Tongue (tissue), 2 donors: ENCODE results near the gene SLC44A3. TPM values are rescaled to one million over a fixed set of nuclear protein-coding genes. Genes with fewer than 3 reads are reported as not detected.

Experiments
- DNase-seq: peaks from one replicate; pipeline ENCODE4 v3.0.0-alpha.2; 2015
- total RNA-seq: library from RNA; depleted of rRNA; stranded (reverse); fragments of >200 nt; gene quantifications from one replicate; pipeline ENCODE4 v1.2.3, GENCODE V29; 2014

The SLC44A3 gene
- total RNA-seq, 1 donor from 2014 or later: 3.3 TPM

DNA sequence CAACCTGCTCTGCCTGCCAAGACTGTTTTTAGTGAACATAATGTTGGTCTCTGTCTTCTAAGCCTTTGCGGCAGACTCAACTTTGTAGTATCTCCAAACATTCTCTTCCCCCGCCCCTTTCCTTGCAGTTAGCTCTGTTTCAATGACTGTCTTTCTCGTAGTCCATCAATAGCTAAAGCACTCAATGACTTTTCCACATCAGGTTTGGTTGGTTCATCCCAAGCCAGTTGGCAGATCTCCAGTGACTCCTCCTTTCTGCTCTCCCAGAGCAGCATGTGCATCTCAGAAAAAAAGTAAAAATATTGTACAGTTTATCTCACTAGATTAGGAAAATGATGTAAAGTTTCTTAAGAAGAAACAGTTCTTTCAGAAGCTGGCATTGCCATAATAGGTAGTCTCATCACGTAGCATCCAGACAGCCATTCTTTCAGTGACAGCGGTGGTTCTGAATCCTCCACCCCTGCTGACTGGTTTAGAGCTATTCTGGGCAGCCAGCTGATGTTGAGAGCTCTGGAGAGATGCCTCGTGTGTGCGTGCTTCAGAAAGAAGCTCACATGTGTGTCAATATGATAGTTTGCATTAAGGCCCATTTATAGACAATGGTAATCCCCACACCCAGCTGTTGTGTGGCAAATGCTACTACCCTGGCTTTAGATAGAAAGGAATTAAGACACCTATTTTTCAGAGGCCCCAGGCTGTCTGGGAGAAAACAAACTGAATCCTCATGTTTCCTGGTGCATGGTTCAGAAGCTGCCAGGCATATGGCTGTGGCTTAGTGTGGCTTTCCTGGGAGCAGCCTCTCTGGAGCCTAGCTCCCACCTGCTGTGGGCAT lies 53.6 kb downstream of the SLC44A3 start:
- DNase-seq: peak; percentile 96

- DNase-seq: no peak
Observed at GRCh38 chr1:94874423-94874822, 54.3 kb downstream of the SLC44A3 start.

DNA sequence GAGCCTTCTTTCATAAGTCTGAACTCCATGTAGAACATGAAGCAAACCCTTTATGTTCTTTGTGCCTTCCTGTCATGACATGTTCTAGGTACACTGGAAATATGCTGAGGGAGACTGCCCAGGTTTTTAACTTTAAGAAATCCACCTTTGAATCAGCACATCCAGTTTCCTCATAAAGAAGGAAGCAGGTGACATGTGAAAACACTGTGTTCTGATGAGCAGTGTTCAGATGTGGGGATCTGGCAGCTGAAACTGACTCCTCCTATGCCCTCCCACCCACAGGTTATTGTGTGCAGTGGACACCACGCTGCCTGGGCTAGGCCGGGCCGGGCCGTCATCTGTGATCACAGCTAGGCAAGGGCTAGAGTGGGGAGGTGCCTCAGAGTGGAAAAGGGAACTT lies 55.6 kb downstream of the SLC44A3 start:
- DNase-seq: no peak

- no peak for DNase-seq
Observed at GRCh38 chr1:94876362-94876761, 56.2 kb downstream of the SLC44A3 start.

DNA sequence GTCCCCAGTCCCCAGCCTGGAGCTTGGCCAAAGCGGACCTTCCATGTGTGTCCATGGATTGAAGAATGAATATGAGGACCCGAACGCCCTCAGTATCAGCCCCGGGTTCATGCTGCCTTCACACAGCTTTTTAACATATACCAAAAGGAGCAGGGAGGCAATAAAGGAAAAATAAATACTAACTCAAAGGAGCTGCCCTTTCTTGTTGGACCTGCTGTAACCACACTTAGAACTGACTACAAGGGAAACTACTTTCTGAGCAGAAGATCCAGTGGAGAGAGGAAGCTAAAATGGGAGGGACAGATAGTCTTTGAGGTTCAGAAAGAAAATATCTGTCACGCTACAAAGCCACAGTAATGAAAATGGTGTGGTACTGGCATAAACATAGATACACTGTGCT lies 58.2 kb downstream of the SLC44A3 start:
- DNase-seq: no peak

DNA sequence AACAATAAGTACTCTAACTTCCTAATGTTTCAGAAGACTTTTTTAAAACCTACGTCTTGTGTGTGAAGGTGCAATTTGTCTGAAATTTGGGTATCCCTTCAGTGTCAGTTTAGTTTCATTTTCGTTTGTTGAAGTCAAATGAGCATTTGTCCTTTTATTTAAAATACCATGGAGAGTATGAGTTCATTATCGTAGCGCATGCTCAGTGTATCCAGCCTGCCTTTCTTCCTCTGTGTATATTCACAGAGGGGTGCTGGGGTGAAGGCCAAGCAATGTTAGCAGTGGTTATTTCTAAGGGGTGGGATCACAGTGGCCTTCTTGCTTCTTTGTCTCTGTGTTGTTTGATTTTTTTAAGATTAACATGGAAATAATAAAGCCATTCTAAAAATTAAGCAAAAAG lies 63.5 kb downstream of the SLC44A3 start:
- DNase-seq: peak; percentile 59

DNA sequence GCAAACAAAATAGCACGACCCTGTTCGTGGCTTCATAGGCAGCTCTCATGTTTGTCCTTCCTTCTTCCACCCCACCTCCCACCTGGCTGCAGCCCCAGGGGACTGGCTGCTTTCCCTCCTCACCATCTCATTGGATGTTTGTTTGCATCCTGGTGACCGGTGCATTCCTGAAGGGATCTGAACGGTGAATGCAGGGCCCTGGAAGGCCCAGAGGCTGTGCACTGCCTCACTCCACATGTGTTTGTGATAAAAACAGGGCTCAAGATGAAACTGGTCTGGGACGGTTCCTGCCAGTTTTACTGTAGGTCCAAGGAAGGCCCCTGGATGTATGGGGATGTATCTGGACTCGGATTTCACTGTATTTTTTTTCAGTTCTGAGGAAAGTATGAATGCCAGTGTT lies 63.9 kb downstream of the SLC44A3 start:
- DNase-seq: peak; percentile 83

- DNase-seq: peak; percentile 62
Observed at GRCh38 chr1:94884507-94884906, 64.3 kb downstream of the SLC44A3 start.

DNA sequence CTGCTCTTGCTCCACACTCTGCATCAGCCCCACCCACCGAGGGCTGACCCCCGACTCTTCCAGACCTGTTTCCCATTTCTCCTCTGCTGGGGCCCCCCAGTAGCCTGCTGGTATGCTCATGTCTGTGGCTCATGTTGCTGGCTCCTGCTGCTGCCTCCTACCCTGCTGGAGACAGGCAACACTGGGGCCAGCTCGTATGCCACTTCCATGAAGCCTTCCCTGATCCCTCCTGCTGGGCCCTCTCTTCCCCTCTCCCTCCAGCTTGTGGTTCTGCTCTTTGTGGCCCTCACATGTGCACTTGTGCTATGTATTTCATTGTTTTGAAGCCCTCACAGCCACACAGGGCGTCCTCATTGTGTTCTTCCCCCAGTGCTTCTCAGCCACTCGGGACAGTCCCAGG lies 66.2 kb downstream of the SLC44A3 start:
- no peak for DNase-seq

DNA sequence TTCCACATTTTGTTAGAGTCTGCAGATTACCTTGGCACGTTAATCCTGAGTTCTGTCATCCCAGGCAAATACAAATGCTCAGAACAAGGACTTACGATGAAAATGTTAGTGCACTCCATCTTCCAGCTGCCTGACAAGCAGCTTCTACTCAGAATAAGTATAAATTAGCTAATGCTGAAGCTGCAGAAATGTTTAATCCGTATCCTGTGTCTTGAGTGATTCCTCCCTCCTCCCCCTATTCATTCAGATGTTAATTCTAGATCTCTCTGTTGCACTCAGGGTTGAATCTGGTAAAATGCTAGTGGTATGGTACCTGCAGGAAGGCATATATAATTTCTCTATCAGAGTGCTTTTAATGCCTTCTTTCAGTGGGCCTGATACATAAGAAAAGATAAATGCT lies 66.9 kb downstream of the SLC44A3 start:
- no peak for DNase-seq

DNA sequence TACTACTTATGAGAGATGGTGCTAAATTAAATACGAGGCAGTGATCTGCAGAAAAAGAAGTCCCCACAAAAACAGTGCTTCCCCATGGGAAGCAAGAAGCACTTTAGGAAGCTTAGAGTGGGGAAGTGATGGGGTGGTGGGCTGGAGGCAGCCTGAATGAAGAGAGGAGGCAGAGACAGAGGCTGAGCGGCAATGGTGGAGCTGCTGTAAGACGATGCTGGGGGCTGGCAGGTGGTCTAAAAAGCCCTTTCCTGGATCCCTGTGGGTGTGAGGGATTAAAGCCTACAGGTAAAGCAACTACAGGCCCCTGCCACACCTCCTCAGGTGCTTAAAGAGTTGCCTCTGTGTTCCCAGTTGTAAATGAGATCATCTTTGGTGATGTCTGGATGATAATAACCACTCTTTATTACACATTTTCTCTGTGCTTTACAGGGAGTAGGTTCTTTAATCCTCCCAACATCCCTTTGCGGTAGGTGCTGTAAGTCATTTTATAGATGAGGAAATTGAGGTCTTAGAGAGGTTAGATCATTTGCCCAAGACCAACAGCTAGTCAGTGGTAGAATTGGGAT lies 67.5 kb downstream of the SLC44A3 start:
- no peak for DNase-seq

GRCh38 chr1:94888201-94888600 lies 68.0 kb downstream of the SLC44A3 start:
- DNase-seq: no peak

DNA sequence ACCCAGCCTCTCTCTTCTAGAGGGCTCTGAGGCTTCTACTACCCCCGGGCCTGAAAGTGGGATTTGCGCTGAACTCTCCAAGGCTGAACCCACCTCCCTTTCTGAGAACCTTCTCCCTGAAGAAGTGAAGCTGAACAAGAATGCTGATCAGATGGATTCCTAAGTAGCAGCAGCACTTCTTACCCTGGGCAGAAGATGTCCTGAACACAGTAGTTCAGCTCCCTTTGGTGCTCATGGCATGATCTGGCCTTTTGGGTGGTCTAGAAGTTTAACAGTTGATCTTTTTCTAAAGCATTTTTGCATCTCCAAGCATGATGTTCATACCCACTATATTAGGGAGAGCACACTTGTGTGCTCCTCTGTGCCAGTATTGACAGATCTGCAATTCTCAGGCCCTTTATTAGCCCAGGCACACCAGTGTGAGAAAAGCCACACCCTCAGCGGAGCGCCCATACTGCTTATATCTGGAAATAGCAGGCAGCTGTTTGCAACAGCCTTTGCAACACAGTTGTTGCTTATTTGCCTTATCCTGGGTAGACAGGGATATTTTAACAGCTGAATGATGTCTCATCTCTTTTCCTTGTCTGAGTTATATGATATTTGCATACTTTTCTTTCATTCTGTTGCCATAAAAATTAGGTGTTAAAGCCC lies 72.6 kb downstream of the SLC44A3 start:
- DNase-seq: peak; percentile 91

DNA sequence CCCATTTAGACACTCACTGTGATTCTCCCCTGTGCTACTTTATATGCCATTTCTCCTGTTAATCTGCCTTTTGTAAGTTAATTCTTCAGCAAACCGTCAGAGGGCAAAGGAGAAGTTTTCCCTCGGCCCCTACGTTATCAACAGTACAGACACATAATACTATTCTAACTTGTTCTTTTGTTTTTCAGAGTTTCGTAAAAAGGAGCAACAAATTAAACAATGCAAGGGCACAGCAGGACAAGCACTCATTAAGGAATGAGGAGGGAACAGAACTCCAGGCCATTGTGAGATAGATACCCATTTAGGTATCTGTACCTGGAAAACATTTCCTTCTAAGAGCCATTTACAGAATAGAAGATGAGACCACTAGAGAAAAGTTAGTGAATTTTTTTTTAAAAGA lies 74.5 kb downstream of the SLC44A3 start:
- no peak for DNase-seq

DNA sequence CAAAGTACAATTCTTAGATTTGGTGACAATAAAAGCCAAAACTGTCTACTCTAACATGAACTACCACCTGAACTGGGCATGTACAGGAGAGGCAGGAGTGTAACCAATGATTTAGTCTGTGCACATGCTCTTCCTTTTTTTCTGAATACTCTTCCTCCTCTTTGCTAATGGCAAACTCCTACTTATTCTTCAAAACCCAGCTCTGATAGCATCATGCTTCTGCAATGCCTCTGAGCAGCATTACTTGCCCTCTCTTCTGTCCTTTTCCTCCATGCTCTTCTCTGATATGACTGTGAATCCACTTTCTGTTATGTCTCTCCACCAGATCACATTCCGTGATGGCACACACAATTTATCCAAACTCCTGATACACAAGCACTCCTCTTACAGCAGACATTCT lies 75.4 kb downstream of the SLC44A3 start:
- no peak for DNase-seq

GRCh38 chr1:94898491-94899385 lies 78.6 kb downstream of the SLC44A3 start:
- DNase-seq: no peak

GRCh38 chr1:94899756-94900155 lies 79.6 kb downstream of the SLC44A3 start:
- DNase-seq: no peak

GRCh38 chr1:94901841-94902240 lies 81.7 kb downstream of the SLC44A3 start:
- DNase-seq: no peak

DNA sequence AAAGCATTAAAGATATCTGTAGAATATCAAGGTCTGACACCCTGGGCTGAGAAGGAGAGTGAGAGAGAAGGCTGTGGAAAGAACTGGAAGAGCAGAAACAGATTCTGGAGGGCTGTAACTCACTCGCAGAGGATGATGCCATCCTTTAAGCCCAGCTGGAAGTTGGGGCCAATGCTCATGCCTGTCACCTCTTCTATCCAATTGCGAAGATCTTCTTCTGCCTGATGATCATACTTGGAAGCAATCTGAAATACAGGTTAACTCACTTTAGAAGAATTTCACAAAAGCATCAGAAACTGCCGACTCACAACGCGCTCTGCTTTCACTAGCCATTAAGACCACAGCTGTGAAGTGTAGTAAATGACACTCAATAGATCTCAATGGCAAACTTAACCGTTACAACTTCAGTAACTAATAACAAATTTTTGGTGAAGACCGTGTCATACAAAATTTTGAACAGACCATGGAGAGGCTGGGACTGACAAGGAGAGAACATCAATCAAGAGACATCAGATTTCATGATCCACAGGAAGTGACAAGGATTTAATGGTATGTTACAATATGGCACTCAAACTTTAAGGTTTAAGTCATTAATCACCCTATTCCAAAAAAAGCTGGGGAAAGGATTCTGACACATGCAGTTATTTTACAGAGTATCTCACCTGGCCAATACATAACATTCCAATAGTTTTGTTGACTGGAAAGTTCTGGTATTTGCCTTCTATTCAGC lies 83.3 kb downstream of the SLC44A3 start:
- no peak for DNase-seq

DNA sequence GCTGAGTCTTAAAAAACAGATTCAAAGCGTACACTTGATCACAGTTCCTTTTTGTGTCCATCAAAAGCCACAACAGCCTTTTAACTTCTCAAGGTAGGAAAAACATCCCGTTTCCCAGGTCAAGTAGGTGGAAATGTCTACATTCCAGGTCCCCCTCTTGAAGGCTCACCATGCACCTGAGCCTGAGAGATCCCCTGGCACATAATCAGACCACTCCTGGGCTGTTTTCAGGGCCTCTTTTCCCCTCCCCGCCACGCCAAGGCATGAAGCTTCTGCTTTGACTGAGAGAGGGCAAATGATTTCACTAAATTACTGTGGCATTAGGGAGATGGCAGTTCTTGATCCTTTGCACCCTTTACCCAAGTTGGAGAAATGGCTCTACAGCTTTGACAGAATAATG lies 85.0 kb downstream of the SLC44A3 start:
- no peak for DNase-seq

GRCh38 chr1:94906382-94906781 lies 86.2 kb downstream of the SLC44A3 start:
- DNase-seq: no peak

DNA sequence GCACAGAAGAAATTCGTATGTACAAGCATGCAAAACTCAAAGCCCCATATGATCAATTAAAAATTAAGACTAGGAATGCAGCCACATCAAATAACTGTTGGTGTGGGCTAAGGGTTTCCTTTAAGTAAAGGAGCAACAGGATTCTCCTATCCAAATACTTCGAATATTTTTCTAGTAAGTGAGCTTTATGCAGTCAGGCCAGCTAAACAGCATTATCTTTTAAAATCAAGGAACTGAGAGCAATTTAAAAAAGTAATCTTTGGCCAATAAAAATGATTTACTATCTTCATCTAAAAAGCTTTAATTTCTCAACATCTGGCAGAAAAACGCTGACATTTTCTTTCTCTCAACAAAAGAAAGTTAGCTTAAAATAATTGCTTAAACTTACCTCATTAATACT lies 87.0 kb downstream of the SLC44A3 start:
- DNase-seq: no peak
